Breast epithelium (tissue), 4 donors: Measurements from ENCODE around the gene RXRG. TPM values are rescaled to one million over a fixed set of nuclear protein-coding genes. Genes with fewer than 3 reads are reported as not detected.

Experiments used
- DNase-seq, 2 donors: peaks; one replicate each; pipeline ENCODE4 v3.0.0-alpha.2; 2019; ENCODE audit warnings: low spot score in 2 of 2
- H3K27ac ChIP-seq, 2 donors: fragments of 200-600 bp; sonication (generic) in 1 of 2; one replicate each; pipeline ENCODE4 v1.5.1; 2016 to 2019; ENCODE audit warnings: mild to moderate bottlenecking in 1 of 2
- H3K27me3 ChIP-seq, 2 donors: fragments of 200-600 bp; sonication (generic) in 1 of 2; one replicate each; pipeline versions ENCODE4 v1.5.1 to v1.6.0; 2017 to 2019; ENCODE audit warnings: control low read depth in 1 of 2, mild to moderate bottlenecking in 1 of 2
- H3K36me3 ChIP-seq: fragments of 200-600 bp; one replicate; pipeline ENCODE4 v1.5.1; 2019
- H3K4me1 ChIP-seq, 2 donors: fragments of 200-600 bp; sonication (generic); one replicate each; pipeline ENCODE4 v1.5.1; 2016 to 2019; ENCODE audit warnings: control low read depth in 1 of 2
- H3K4me3 ChIP-seq, 3 donors: fragments of 200-600 bp; sonication (generic); 1 replicate in 2 of 3; 2 replicates in 1 of 3; pipeline ENCODE4 v1.5.1; 2016 to 2019; ENCODE audit warnings: mild to moderate bottlenecking in 3 of 3, moderate library complexity in 2 of 3
- H3K9me3 ChIP-seq, 2 donors: fragments of 200-600 bp; sonication (generic) in 1 of 2; one replicate each; pipeline ENCODE4 v1.5.1; 2016 to 2019; ENCODE audit warnings: control low read depth in 1 of 2
- CTCF ChIP-seq, 3 donors: fragments of 450-650 bp; IDR thresholded peaks; one replicate each; pipeline ENCODE4 v1.5.1; 2016 to 2017; ENCODE audit warnings: antibody characterized with exemption in 3 of 3, mild to moderate bottlenecking in 3 of 3, moderate library complexity in 3 of 3
- POLR2A ChIP-seq: fragments of 450-650 bp; IDR thresholded peaks from one replicate; pipeline ENCODE4 v1.6.1; 2016; ENCODE audit warnings: antibody characterized with exemption, mild to moderate bottlenecking, moderate library complexity
- POLR2AphosphoS5 ChIP-seq, 3 donors: sonication (generic); formaldehyde crosslinking; IDR thresholded peaks; one replicate each; pipeline ENCODE4 v1.6.1; 2017; ENCODE audit warnings: antibody characterized with exemption in 3 of 3
- intact Hi-C: fragments of 100-400 bp; cut with DNase I; formaldehyde crosslinking; loops from one replicate; pipeline ENCODE4 v1.15.1; 2023; ENCODE audit warnings: low total_unique reads
- total RNA-seq, 3 donors: library from RNA; depleted of rRNA; stranded (reverse); fragments of >200 nt; gene quantifications; one replicate each; pipeline ENCODE4 v1.1.0, GENCODE V29; 2016

Gene RXRG
- total RNA-seq, 3 donors from 2014 or later = 0.16 TPM; not detected in 2

GRCh38 chr1:165424454-165425216, 20.3 kb downstream of the RXRG start:
- H3K4me1 ChIP-seq = no peaks in the 10 kb centered on the region
- H3K9me3 ChIP-seq = no peaks in the 10 kb centered on the region
- intact Hi-C loops = no loop called here
- H3K4me3 ChIP-seq = peak overlapping the region; percentile 23 to 48 (median 26)
- H3K36me3 ChIP-seq = no peaks in the 10 kb centered on the region
- peak overlapping the region; percentile 14 to 79 for H3K27ac ChIP-seq
- H3K27me3 ChIP-seq = no peaks in the 10 kb centered on the region
- no peak for DNase-seq
- no peak for TF ChIP-seq CTCF (IDR thresholded peaks at IDR 0.05)
- TF ChIP-seq POLR2AphosphoS5 (IDR thresholded peaks at IDR 0.05) = no peak
- TF ChIP-seq POLR2A = no peak

GRCh38 chr1:165423136-165423535, 21.8 kb downstream of the RXRG start:
- no peak for TF ChIP-seq CTCF (IDR thresholded peaks at IDR 0.05)
- no peak overlapping the region for H3K27ac ChIP-seq
- no peaks in the 10 kb centered on the region for H3K9me3 ChIP-seq
- H3K4me3 ChIP-seq = no peak overlapping the region
- intact Hi-C loops = no loop called here
- DNase-seq = no peak
- H3K4me1 ChIP-seq = no peaks in the 10 kb centered on the region
- no peaks in the 10 kb centered on the region for H3K27me3 ChIP-seq
- no peaks in the 10 kb centered on the region for H3K36me3 ChIP-seq

- Histone ChIP-seq H3K36me3 (no peaks in the 10 kb centered on the region), H3K27ac (no peak overlapping the region), H3K27me3 (no peaks in the 10 kb centered on the region), H3K4me1 (no peaks in the 10 kb centered on the region), H3K4me3 (no peak overlapping the region), H3K9me3 (no peaks in the 10 kb centered on the region)
- DNase-seq = no peak
- TF ChIP-seq POLR2A (no peak), CTCF (IDR thresholded peaks at IDR 0.05) (no peak), POLR2AphosphoS5 (IDR thresholded peaks at IDR 0.05) (no peak)
- intact Hi-C loops = no loop called here
Observed at GRCh38 chr1:165420655-165421054, 24.3 kb downstream of the RXRG start.

GRCh38 chr1:165419839-165420238, 25.1 kb downstream of the RXRG start:
- H3K36me3 ChIP-seq = no peaks in the 10 kb centered on the region
- no peak for TF ChIP-seq CTCF (IDR thresholded peaks at IDR 0.05)
- no peak for TF ChIP-seq POLR2AphosphoS5 (IDR thresholded peaks at IDR 0.05)
- no peak for TF ChIP-seq POLR2A
- intact Hi-C loops = no loop called here
- H3K4me3 ChIP-seq = no peak overlapping the region
- H3K9me3 ChIP-seq = no peaks in the 10 kb centered on the region
- no peaks in the 10 kb centered on the region for H3K4me1 ChIP-seq
- H3K27me3 ChIP-seq = no peaks in the 10 kb centered on the region
- DNase-seq = no peak
- H3K27ac ChIP-seq = no peak overlapping the region

- Histone ChIP-seq H3K4me3 (no peak overlapping the region), H3K36me3 (no peaks in the 10 kb centered on the region), H3K4me1 (no peaks in the 10 kb centered on the region), H3K9me3 (no peaks in the 10 kb centered on the region), H3K27me3 (no peaks in the 10 kb centered on the region), H3K27ac (no peak overlapping the region)
- no peak for TF ChIP-seq POLR2AphosphoS5 (IDR thresholded peaks at IDR 0.05)
- TF ChIP-seq POLR2A = no peak
- no peak for TF ChIP-seq CTCF (IDR thresholded peaks at IDR 0.05)
- intact Hi-C loops = no loop called here
- DNase-seq = no peak
Observed at GRCh38 chr1:165418195-165418594, 26.7 kb downstream of the RXRG start.
